NCI-H2107 treated with DMSO at 0.1 percent for 48 hours (cell line): ENCODE data around the gene PCSK7.
"Not testable (repeated sequence)": the region's sequence is repeated elsewhere in the genome, so short reads cannot be mapped to it uniquely, and the experiment has no call there.

ENCODE experiments used
- DNase-seq: peaks from one replicate; lab custom pipeline; 2025; ENCODE audit not compliant: unreplicated experiment; lab: John Stamatoyannopoulos, UW

The PCSK7 gene

DNA sequence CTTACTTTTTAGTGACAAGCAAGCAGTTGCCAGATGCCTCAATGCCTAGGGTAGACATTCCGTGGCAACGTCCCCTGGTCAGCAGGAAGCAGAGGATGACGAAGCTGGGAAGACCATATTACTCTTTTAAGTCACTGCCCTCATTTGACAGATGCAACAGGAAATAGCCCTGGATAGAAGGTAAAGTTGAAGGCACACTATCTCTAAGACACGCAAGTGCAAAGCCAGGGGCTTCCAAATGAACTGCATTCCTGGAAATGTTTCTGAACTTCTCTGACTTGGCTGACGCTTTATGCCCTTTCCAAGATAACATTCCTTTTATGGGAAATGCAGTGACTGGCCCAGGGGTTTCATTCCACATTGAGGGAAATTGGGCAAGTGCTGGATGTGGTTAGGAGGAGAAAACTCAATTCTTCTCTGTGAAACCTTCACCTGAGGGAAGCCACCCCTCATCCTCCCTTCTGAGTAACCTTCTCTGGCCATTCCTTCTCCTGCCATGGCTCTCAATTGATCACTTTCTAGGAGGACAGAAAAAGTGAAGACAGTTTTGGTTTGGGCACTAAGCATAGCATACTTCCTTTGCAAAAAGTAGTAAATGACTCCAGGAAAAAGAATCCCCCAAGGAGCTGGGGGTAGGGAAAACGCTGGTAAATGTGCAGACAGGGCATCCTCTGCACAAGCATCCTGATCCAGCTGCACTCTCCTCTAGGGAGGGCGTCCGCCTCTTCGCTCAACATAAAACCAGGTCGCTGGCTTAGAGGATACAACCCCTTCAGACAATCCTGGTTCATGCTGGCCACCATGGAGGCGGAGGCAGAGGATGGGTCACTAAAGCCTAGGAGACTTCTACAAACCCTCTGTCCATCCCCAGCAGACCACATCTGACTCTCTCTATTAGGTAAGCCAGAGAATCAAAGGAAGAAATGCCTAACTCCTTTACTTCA lies 14.5 kb downstream of the PCSK7 start:
- DNase-seq, result no peak

DNA sequence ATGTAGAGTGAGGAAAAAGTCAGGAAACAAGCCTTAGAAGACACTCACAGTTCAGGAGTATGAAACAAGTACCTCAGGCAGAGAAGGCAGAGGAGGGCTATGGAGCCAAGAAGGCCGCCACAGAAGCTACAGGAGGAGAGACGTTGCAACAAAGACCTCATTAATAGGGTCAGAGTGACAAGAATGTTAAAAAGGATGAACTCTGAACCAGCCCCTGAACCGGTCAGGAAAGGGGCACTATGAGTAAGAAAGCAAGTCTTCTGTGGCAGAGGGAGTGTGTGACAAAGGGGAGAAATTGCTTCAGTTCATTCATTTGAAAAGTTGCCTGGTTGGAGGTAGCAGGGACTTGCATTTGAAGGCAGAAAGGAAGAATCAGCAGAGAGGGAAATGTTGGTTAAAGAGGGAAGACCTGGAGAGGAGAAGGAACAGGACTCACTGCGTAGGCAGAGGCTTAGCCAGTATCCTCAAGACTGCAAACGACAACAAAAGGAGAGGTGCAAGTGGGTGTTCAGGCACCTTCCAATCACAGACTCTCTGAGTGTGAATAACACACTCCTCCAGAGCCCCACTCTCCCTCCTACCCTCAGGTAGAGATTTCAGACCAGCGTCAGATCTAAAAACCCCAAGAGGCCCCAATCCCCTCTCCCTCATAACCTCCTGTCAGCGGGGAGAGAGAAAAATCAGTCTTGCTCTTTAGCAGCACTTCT lies 17.3 kb downstream of the PCSK7 start:
- no peak for DNase-seq

GRCh38 chr11:117212697-117213355 lies 19.0 kb downstream of the PCSK7 start:
- DNase-seq, result no peak

- DNase-seq, result no peak
Observed at GRCh38 chr11:117210620-117211019, 21.3 kb downstream of the PCSK7 start.

DNA sequence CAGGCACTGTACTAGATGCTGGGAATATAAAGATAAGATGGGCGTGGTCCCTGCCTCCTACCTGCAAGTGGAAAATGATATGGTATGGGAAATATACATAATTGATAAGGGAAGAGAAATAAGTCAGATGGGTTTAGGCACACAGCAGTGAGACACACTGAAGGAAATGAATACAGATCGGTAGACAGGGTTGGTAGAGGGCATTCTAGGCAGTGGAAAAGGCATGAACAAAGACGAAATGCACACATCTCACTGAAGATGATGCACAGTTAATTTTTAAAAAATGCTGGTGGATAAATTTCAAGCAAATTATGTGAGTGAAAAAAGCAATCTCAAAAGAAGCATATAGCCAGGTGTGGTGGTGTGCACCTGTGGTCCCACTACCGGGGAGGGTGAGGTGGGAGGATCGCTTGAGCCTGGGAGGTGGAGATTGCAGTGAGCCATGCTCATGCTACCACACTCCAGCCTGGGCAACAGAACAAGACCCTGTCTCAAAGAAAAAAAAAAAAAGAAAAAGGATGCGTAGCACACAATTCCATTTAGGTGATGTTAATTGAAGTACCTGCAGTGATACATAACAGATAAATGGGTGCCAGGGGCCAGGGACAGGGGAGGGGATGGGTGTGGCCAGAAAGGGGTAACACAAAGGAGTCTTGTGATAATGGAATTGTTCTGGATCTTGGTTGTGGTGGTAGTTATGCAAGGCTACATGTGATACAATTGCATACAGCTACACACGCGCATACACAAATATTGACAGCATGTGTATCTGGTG lies 22.3 kb downstream of the PCSK7 start:
- DNase-seq, result not testable (repeated sequence)

- DNase-seq, result not testable (repeated sequence)
Observed at GRCh38 chr11:117208710-117209109, 23.2 kb downstream of the PCSK7 start.

GRCh38 chr11:117207481-117207880 lies 24.4 kb downstream of the PCSK7 start:
- DNase-seq, result not testable (repeated sequence)

DNA sequence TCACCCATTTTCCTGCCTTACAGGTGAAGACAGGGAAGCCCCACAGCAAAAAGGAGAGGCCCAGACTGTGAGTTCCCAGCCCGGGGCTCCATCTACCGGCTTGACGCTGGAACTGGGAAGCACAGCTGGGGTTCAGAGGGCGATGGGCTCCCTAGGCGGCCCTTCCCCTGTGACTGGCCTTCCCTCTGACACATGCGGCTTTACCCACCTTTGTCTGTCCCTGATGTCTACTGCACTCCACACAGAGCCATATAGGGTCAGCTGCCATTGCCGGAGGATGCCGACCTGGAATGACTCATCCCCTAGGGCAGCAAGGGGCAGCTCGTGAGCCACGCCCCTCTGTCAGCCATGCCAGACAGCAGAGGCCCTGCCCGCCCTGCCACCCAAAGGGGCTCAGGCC lies 25.0 kb downstream of the PCSK7 start:
- not testable (repeated sequence) for DNase-seq

DNA sequence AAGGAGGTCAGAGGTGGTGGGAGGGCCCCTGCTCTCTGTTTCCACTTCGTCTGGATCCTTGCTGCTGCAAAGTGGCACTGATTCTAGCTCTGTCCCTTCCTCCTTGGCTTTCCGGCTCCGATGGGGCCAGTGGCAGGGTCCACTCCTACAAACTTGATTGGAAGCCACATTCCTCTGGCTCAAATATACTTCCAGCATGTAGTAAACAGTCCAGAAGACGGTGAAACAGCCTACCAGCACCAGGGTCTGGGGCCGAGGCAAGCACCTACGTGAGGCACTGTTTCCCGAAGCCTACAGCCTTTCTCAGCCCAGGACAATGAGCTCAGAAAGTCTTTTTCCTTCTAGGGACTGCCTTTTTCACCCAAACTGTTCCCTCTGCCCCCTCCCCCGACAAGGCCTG lies 25.8 kb downstream of the PCSK7 start:
- not testable (repeated sequence) for DNase-seq

GRCh38 chr11:117205211-117205818 lies 26.6 kb downstream of the PCSK7 start:
- DNase-seq, result no peak

GRCh38 chr11:117204283-117205080 lies 27.4 kb downstream of the PCSK7 start:
- no peak for DNase-seq

DNA sequence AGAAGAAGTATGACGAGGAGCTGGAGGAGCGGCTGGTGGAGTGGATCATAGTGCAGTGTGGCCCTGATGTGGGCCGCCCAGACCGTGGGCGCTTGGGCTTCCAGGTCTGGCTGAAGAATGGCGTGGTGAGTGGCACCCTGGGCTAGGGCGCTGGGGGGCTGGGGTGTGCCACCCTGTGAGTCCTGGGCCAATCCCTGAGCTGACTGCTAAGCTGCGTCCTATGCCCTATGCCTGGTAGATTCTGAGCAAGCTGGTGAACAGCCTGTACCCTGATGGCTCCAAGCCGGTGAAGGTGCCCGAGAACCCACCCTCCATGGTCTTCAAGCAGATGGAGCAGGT lies 28.8 kb downstream of the PCSK7 start:
- DNase-seq, result no peak

DNA sequence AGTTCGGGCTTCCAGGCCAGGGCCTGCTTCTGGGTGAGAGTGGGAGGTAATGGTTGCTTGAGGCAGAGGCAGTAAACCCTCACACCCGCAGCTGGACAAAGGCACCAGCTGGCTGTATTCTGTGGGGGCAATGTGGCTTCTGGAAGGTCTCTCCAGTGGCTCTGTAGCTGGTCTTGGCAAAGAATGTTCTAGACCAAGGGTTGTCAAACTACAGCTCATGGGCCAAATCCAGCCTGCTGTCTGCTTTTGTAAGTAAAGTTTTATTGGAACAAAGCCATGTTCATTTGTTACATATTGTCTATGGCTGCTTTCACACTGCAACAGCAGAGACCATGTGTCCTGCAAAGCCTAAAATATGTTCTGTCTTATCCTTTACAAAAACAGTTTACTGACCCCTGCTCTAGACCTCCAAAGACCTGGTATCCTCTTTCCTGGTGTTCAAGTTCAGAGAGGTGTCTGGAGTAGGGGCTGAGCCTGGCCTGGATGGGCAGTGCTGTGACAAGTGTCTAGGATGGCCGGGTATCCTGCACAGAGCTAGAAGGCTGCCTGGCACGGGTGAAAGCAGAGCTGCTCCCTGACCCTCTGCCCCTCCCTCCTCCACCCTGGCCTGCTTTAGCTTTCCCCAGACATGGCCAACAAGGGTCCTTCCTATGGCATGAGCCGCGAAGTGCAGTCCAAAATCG lies 29.3 kb downstream of the PCSK7 start:
- DNase-seq, result no peak

DNA sequence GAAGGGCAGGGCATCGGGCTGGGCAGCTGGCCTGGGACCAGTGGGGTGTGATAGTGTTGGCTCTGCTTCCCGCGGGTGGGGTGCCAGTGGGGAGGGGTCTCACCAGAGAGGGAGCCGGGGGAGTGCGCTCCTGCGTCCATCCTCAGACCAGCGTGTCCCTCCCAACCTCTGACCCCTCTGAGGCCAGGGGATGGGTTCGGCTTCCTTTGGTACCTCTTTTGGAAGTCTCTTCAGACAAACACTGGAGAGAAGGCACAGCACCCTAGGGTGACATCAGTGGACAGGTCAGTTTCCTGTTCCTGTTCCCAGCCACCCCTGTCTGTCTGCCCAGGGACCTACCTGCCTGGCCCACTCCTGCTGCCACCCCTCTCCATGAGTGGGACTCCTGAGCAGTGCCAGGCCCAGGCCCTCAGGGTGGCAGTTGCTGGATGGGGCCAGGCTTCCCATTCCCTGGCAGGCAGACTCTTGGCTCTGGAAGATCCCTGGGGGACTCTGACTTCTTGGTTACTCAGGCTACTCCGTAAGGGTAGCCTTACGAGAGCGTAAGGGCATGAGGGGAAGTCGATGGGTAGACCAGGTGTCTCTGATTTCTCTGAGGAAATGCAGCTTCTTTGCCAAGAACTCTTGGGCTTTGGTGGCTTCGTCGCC lies 30.1 kb downstream of the PCSK7 start:
- no peak for DNase-seq

DNA sequence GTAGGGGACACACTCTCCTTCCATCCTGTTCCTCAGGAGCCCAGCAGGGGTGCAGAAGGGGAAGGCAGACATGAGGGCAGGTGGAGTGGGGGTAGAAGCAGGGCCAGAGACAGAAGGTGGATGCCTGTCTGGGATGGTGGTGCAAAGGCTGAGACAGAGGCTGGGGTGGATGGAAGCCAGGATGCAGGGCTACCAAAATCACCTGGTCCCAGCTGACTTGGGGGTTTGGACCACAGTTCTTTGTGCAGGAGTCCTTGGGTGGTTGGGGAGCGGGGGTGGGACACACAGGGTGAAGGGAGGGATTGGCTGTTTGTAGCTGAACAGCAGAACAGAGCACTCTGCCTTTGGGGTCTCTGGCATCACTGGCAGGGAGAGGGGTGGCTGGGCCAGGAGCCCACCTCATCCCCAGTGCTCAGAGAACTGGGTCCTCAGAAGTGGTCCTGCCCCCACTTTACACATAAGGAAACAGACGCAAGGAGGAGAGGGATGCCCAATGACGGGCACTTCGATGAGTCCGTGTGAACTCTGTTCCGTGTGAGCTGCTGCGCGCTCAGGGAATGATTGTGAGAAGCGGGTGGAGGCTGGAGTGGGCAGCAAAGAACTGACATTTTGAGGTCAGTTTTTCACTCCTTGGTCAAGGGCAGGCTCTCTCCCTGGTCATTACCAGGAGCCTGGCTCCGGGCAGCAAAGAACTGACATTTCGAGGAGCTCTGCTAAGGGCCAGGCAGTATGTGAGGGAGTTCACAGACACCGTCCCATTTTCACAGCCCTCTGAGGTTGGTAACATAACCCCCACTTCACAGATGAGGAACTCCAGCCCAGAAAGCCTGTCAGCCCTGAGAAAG lies 30.8 kb downstream of the PCSK7 start:
- DNase-seq, result no peak

DNA sequence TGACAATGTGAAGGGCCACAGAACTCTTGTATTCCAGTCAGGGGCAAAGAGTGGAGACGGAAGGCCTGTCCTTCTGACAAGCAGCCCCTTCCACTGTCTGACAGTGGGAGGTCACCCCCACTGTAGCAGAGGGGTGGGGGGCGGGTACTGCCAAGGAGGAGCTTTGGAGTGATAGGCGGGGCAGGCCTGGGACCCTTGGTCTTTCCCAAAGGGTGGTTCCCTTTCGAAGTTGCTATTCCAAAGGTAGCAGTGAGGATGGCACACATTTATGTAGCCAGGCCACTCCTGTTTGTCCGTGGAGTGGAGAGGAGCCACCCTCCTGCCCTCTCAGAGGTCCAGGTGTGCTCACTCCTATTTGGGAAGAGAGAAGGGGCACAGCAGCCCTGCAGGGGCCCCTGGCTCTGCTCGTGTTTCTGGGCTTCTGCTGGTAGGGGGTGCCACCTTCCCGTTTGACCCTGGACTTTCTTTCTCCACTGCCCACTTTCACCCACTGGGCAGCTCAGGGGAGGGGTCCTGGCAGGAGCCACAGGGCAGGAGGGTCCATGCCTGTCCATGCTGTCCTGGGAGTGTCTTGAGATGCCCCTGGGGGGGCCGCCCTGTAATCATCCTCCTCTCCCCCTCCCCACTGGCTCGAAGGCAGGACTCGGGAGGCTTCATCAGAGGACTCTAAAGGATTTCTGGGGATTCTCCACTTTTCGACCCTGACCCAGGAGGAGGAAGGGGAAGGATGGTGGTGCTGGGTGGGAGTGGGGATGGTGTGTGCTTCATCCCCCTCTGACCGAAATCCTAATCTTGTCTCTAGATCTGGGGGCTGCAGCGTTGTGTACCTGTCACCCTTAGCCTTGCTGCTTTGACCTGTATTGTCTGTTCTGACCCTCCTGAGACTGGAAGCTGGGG lies 31.7 kb downstream of the PCSK7 start:
- DNase-seq, result no peak
